HG03139 (cell line): ENCODE measurements around the gene MYO18A.
"Not testable (repeated sequence)": the region's sequence is repeated elsewhere in the genome, so short reads cannot be mapped to it uniquely, and the experiment has no call there.

Source experiments
- ATAC-seq: cut with Tn5 transposase; IDR thresholded peaks from one replicate; pipeline ENCODE4 v1.9.1; 2021; ENCODE audit not compliant: unreplicated experiment

The MYO18A gene

GRCh38 chr17:29180034-29180787 lies at the start of gene MYO18A:
Gene MYO18A, minus strand, starts transcription at chr17:29180398. Its CDS starts 13,458 bp downstream, at chr17:29166940.
- peak; percentile 69 for ATAC-seq

- ATAC-seq, result no peak
Measured at GRCh38 chr17:29225396-29225795, 45.2 kb upstream of the MYO18A start.

GRCh38 chr17:29221338-29221737 lies 41.1 kb upstream of the MYO18A start:
- ATAC-seq, result not testable (repeated sequence)

- ATAC-seq, result no peak
Measured at GRCh38 chr17:29219378-29220047, 39.3 kb upstream of the MYO18A start.

- ATAC-seq, result no peak
Measured at GRCh38 chr17:29216856-29217255, 36.7 kb upstream of the MYO18A start.

GRCh38 chr17:29216181-29216580 lies 36.0 kb upstream of the MYO18A start:
- no peak for ATAC-seq

GRCh38 chr17:29215717-29216116 lies 35.5 kb upstream of the MYO18A start:
- ATAC-seq, result no peak

GRCh38 chr17:29215174-29215573 lies 35.0 kb upstream of the MYO18A start:
- ATAC-seq, result no peak

- no peak for ATAC-seq
Measured at GRCh38 chr17:29214215-29215146, 34.3 kb upstream of the MYO18A start.

GRCh38 chr17:29212681-29213121 lies 32.5 kb upstream of the MYO18A start:
- ATAC-seq, result no peak

- no peak for ATAC-seq
Measured at GRCh38 chr17:29212094-29212631, 32.0 kb upstream of the MYO18A start.

GRCh38 chr17:29210879-29211278 lies 30.7 kb upstream of the MYO18A start:
- no peak for ATAC-seq

- ATAC-seq, result no peak
Measured at GRCh38 chr17:29209073-29209472, 28.9 kb upstream of the MYO18A start.

- ATAC-seq, result no peak
Measured at GRCh38 chr17:29207975-29208374, 27.8 kb upstream of the MYO18A start.

- ATAC-seq, result no peak
Measured at GRCh38 chr17:29205047-29205446, 24.8 kb upstream of the MYO18A start.

- ATAC-seq, result not testable (repeated sequence)
Measured at GRCh38 chr17:29204068-29204804, 24.0 kb upstream of the MYO18A start.

GRCh38 chr17:29197516-29198272 lies 17.5 kb upstream of the MYO18A start:
- no peak for ATAC-seq

GRCh38 chr17:29196769-29197515 lies 16.7 kb upstream of the MYO18A start:
- ATAC-seq, result no peak
